Right lobe of liver (tissue), 6 donors: ENCODE data around the gene C8B. TPM values are rescaled to one million over a fixed set of nuclear protein-coding genes. Genes with fewer than 3 reads are reported as not detected.

ENCODE experiments used
- ATAC-seq, 4 donors: fragments of 200-7000 bp; cut with Tn5 transposase; one replicate each; pipeline ENCODE4 v1.9.1; 2020; ENCODE audit warnings: mild to moderate bottlenecking in 4 of 4, moderate library complexity in 4 of 4
- DNase-seq, 3 donors: peaks; one replicate each; pipeline ENCODE4 v3.0.0-alpha.2; 2020
- H3K27ac ChIP-seq, 3 donors: fragments of 200-600 bp; one replicate each; pipeline ENCODE4 v1.8.0; 2022
- H3K27me3 ChIP-seq, 2 donors: fragments of 200-600 bp; one replicate each; pipeline ENCODE4 v1.8.0; 2022
- H3K36me3 ChIP-seq, 4 donors: fragments of 200-600 bp; sonication (generic) in 1 of 4; one replicate each; pipeline versions ENCODE4 v1.5.1 to v1.8.0; 2017 to 2022; ENCODE audit warnings: control low read depth in 1 of 4
- H3K4me1 ChIP-seq, 4 donors: fragments of 200-600 bp; sonication (generic) in 1 of 4; one replicate each; pipeline versions ENCODE4 v1.5.1 to v1.8.0; 2017 to 2022; ENCODE audit warnings: control low read depth in 1 of 4
- H3K4me3 ChIP-seq, 3 donors: fragments of 200-600 bp; one replicate each; pipeline ENCODE4 v1.8.0; 2022
- H3K9me3 ChIP-seq, 4 donors: fragments of 200-600 bp; sonication (generic) in 1 of 4; one replicate each; pipeline versions ENCODE4 v1.5.1 to v1.8.0; 2017 to 2022; ENCODE audit warnings: control low read depth in 1 of 4
- CTCF ChIP-seq, 4 donors: fragments of 200-600 bp in 3 of 4; fragments of 450-650 bp in 1 of 4; IDR thresholded peaks; one replicate each; pipeline versions ENCODE4 v1.5.1 to v1.8.0; 2016 to 2022; ENCODE audit warnings: antibody characterized with exemption in 4 of 4, mild to moderate bottlenecking in 2 of 4
- POLR2A ChIP-seq: fragments of 450-650 bp; IDR thresholded peaks from one replicate; pipeline ENCODE4 v1.6.1; 2017; ENCODE audit warnings: antibody characterized with exemption, mild to moderate bottlenecking
- WGBS: methylation state at CpG from one replicate; pipeline ENCODE4 v1.1.6; 2018; ENCODE audit warnings: low coverage, low lambda C conversion rate; ENCODE audit not compliant: insufficient coverage; ENCODE audit errors: missing lambda C conversion rate; 5-methylcytosine and 5-hydroxymethylcytosine counted together
- intact Hi-C, 2 donors: fragments of 100-400 bp; cut with DNase I; formaldehyde crosslinking; loops; one replicate each; pipeline versions ENCODE4 v1.11.2 to v1.14.1; 2022
- total RNA-seq, 6 experiments: library from RNA; depleted of rRNA in 2 of 6; stranded (reverse); fragments of >200 nt in 2 of 6; fragmentation: NEBNext Ultra II Directional in 3 of 6; extraction: Animal tissue kit (Norgen Biotek cat#: 25700) in 3 of 6; gene quantifications; one replicate each; pipeline versions ENCODE4 v1.1.0 to v1.2.4, GENCODE V29; 2016 to 2023
- donor health status: DM: no; HTN: yes; CAD: no.
- donor health status: DM: no; HTN: no; CAD: no.
- donor health status: DM: no; HTN: no; CAD: no.
- donor health status: DM: no; HTN: yes; CAD: no.
- donor health status: DM: no; HTN: yes; CAD: no.

Gene C8B
- total RNA-seq, 6 experiments from 2014 or later, result 289 to 573 (median 400) TPM

GRCh38 chr1:56904663-56905397 is 61.0 kb downstream of the C8B start:
- no peaks in the 10 kb centered on the region for H3K27me3 ChIP-seq
- peaks cover 0 to 86% (median 34%) of the 10 kb centered on the region in 4 donors for H3K4me1 ChIP-seq
- TF ChIP-seq POLR2A (no peak), CTCF (IDR thresholded peaks at IDR 0.05) (no peak)
- WGBS, result 86% methylated on average over 2 of the region's 2 CpGs
- H3K9me3 ChIP-seq, result no peaks in the 10 kb centered on the region
- intact Hi-C loops, result no loop called here
- no peak for ATAC-seq
- DNase-seq, result no peak
- H3K36me3 ChIP-seq, result peaks cover 0 to 3% (median 0%) of the 10 kb centered on the region in 4 donors
- no peak overlapping the region for H3K4me3 ChIP-seq
- H3K27ac ChIP-seq, result peak overlapping the region; percentile 86 to 97 (median 89)

DNA sequence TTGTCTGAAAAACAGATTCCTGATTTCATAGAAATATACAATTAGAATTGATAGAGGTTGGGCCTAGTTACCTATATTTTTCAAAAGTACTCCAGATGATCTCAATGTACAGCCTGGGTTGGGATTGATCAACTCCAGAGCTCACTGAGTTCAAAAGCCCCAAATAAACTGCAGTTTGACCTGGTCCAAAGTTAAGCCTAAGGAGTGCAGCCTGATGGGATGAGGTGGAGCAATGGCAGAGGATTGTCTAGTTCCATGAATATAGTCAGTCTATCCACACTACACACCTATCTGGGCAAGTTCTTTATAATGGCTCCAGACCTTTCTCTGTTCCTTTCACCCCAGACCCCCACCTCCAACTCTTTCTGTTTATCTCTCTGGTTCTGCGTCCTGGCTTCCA is 62.0 kb downstream of the C8B start:
- intact Hi-C loops, result no loop called here
- no peak for DNase-seq
- Histone ChIP-seq H3K27ac (peak overlapping the region; percentile 86 to 97 (median 89)), H3K27me3 (no peaks in the 10 kb centered on the region), H3K9me3 (no peaks in the 10 kb centered on the region), H3K36me3 (peaks cover 0 to 3% (median 0%) of the 10 kb centered on the region in 4 donors), H3K4me1 (peaks cover 0 to 86% (median 29%) of the 10 kb centered on the region in 4 donors), H3K4me3 (no peak overlapping the region)
- no peak for TF ChIP-seq POLR2A
- no peak for TF ChIP-seq CTCF (IDR thresholded peaks at IDR 0.05)
- peak; percentile 4 to 46 (median 20) for ATAC-seq
- WGBS, result 86% methylated on average over 1 of the region's 1 CpG

GRCh38 chr1:56901716-56902115 is 64.1 kb downstream of the C8B start:
- Histone ChIP-seq H3K4me3 (no peak overlapping the region), H3K27ac (peak overlapping the region in 2 of 3 donors; percentile 74 to 97), H3K36me3 (peaks cover 0 to 3% (median 0%) of the 10 kb centered on the region in 4 donors), H3K27me3 (no peaks in the 10 kb centered on the region), H3K4me1 (peaks cover 0 to 87% (median 27%) of the 10 kb centered on the region in 4 donors), H3K9me3 (no peaks in the 10 kb centered on the region)
- ATAC-seq, result peak in 1 of 4 donors; percentile 13
- TF ChIP-seq CTCF (IDR thresholded peaks at IDR 0.05) (no peak), POLR2A (no peak)
- no peak for DNase-seq
- intact Hi-C loops, result no loop called here
- WGBS, result 44% methylated on average over 3 of the region's 3 CpGs

DNA sequence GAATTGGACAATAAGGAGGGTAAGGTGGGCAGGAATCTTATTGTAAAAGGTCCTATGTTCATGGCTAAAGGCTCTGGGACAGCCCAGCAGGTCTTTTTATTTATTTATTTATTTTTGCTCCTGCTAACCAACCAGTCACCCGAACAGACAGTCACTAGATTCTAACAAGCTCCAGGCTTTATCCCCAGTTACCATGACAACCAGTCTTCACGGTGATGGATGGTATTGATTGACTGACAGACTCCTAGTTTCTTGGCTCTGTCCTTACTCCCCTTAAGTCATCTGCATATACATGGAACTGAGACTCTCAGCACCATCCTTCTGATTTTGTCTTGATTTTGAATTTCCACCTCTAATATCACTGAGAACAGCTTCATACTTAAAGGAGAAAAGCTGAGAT is 66.9 kb downstream of the C8B start:
- TF ChIP-seq CTCF (IDR thresholded peaks at IDR 0.05), result no peak
- TF ChIP-seq POLR2A, result no peak
- Histone ChIP-seq H3K4me3 (no peak overlapping the region), H3K36me3 (peaks cover 0 to 3% (median 0%) of the 10 kb centered on the region in 4 donors), H3K27ac (peak overlapping the region; percentile 17 to 78 (median 78)), H3K4me1 (peaks cover 0 to 86% (median 18%) of the 10 kb centered on the region in 4 donors), H3K27me3 (no peaks in the 10 kb centered on the region), H3K9me3 (no peaks in the 10 kb centered on the region)
- 47% methylated on average over 2 of the region's 2 CpGs for whole genome bisulfite sequencing
- ATAC-seq (no peak), DNase-seq (no peak)
- intact Hi-C loops, result no loop called here
